K562 (cell line): ENCODE data around the gene NAPEPLD. TPM values are rescaled to one million over a fixed set of nuclear protein-coding genes. Genes with fewer than 3 reads are reported as not detected.

ENCODE experiments used
- ADNP ChIP-seq: fragments of 200-800 bp; sonication (Bioruptor generic); IDR thresholded peaks from 2 replicates; pipeline ENCODE4 v1.6.1; 2016; ENCODE audit warnings: missing genetic modification characterization, missing compliant biosample characterization
- ARID2 ChIP-seq: fragments of 450-650 bp; IDR thresholded peaks from 2 replicates; pipeline ENCODE4 v1.6.1; 2017; ENCODE audit warnings: antibody characterized with exemption, mild to moderate bottlenecking
- CHD2 ChIP-seq: IDR thresholded peaks from 2 replicates; pipeline ENCODE4 v1.6.1; 2011; ENCODE audit warnings: low read depth, low read length
- EHMT2 ChIP-seq: fragments of 450-650 bp; IDR thresholded peaks from 2 replicates; pipeline ENCODE4 v1.6.1; 2018; ENCODE audit warnings: antibody characterized with exemption
- GTF2E2 ChIP-seq: fragments of 200-800 bp; sonication (Bioruptor generic); IDR thresholded peaks from 2 replicates; pipeline ENCODE4 v1.6.1; 2016; ENCODE audit warnings: missing genetic modification characterization, missing compliant biosample characterization
- HMGN3 ChIP-seq: IDR thresholded peaks from 2 replicates; pipeline ENCODE4 v1.6.1; 2011; ENCODE audit warnings: borderline replicate concordance, low read depth, mild to moderate bottlenecking, mixed read lengths, low read length; ENCODE audit not compliant: insufficient read length; ENCODE audit errors: extremely low read depth
- HNRNPL ChIP-seq: fragments of 200-400 bp; formaldehyde crosslinking; IDR thresholded peaks from 2 replicates; pipeline ENCODE4 v1.6.1; 2017; ENCODE audit warnings: low read depth, mild to moderate bottlenecking, low read length
- LCOR ChIP-seq: sonication (generic); formaldehyde crosslinking; IDR thresholded peaks from 2 replicates; pipeline ENCODE4 v1.8.0; 2022; ENCODE audit warnings: mild to moderate bottlenecking, missing genetic modification reagents
- MAZ ChIP-seq, 2 experiments: fragments of 450-650 bp in 1 of 2; sonication (generic) in 1 of 2; formaldehyde crosslinking; IDR thresholded peaks in 1 of 2; conservative IDR thresholded peaks in 1 of 2; 2 replicates each; pipeline versions ENCODE4 v1.4.0 to v1.5.0; 2020; ENCODE audit warnings: mild to moderate bottlenecking in 1 of 2, missing genetic modification reagents in 1 of 2
- MECOM ChIP-seq: fragments of 250-450 bp; sonication (Bioruptor Pico); IDR thresholded peaks from 2 replicates; pipeline ENCODE4 v1.8.0; 2022; ENCODE audit warnings: inconsistent platforms
- NCOR1 ChIP-seq: fragments of 450-650 bp; IDR thresholded peaks from 2 replicates; pipeline ENCODE4 v1.6.1; 2016; ENCODE audit warnings: mild to moderate bottlenecking, moderate library complexity
- NR4A1 ChIP-seq, 2 experiments: fragments of 250-450 bp in 1 of 2; fragments of 450-650 bp in 1 of 2; sonication (Bioruptor Pico) in 1 of 2; IDR thresholded peaks; 2 replicates each; pipeline versions ENCODE4 v1.4.0 to v1.6.1; 2016 to 2020; ENCODE audit warnings: mild to moderate bottlenecking in 2 of 2, missing compliant biosample characterization in 1 of 2, missing genetic modification characterization in 1 of 2, moderate library complexity in 1 of 2
- RHOXF2B ChIP-seq: fragments of 250-450 bp; sonication (Bioruptor Pico); conservative IDR thresholded peaks from 2 replicates; pipeline ENCODE4 v1.5.1; 2021
- XRCC3 ChIP-seq: fragments of 450-650 bp; IDR thresholded peaks from 2 replicates; pipeline ENCODE4 v1.6.1; 2017; ENCODE audit warnings: mild to moderate bottlenecking, moderate library complexity
- ZNF232 ChIP-seq: sonication (generic); formaldehyde crosslinking; IDR thresholded peaks from 2 replicates; pipeline ENCODE4 v1.8.0; 2022; ENCODE audit warnings: mild to moderate bottlenecking, missing genetic modification reagents
- ZNF253 ChIP-seq: fragments of 250-450 bp; sonication (Bioruptor Pico); conservative IDR thresholded peaks from 2 replicates; pipeline ENCODE4 v1.6.1; 2021; ENCODE audit warnings: mild to moderate bottlenecking
- ZNF445 ChIP-seq: fragments of 250-450 bp; sonication (Bioruptor Pico); IDR thresholded peaks from 2 replicates; pipeline ENCODE4 v1.4.0; 2020; ENCODE audit warnings: low read depth, mild to moderate bottlenecking, moderate library complexity
- ZNF764 ChIP-seq: fragments of 250-450 bp; sonication (Bioruptor Pico); IDR thresholded peaks from 2 replicates; pipeline ENCODE4 v1.4.0; 2020; ENCODE audit warnings: low read depth, mild to moderate bottlenecking, moderate library complexity
- polyA plus RNA-seq, 8 experiments: library from polyadenylated mRNA; depleted of rRNA in 4 of 8; stranded (reverse) in 5 of 8; unstranded in 3 of 8; fragments of >200 nt; fragmentation: Nextera tagmentation in 2 of 8; fragmentation: Illumina TruSeq in 1 of 8; extraction: Ambion mirVana in 2 of 8; extraction: Trizol in 1 of 8; gene quantifications; 2 replicates each; pipeline versions ENCODE4 v1.2.1 to v1.2.3, GENCODE V29; 2011 to 2014; ENCODE audit warnings: inconsistent platforms in 1 of 8, missing spikeins in 1 of 8
- total RNA-seq, 7 experiments: library from RNA; depleted of rRNA in 6 of 7; stranded (reverse); fragments of >200 nt in 6 of 7; fragmentation: Illumina TruSeq in 2 of 7; extraction: Trizol in 2 of 7; gene quantifications; 2 replicates each; pipeline versions ENCODE4 v1.2.1 to v1.2.3, GENCODE V29; 2011 to 2021; ENCODE audit warnings: low replicate concordance in 1 of 7
- TF ChIP-seq, protein P1 (sequence below): sonication (generic); formaldehyde crosslinking; IDR thresholded peaks from 2 replicates; pipeline ENCODE4 v1.8.1; 2023; ENCODE audit warnings: mild to moderate bottlenecking, missing genetic modification reagents
- TF ChIP-seq, protein P2 (sequence below): IDR thresholded peaks from 2 replicates; pipeline ENCODE4 v1.6.1; 2011; ENCODE audit not compliant: insufficient read length; ENCODE audit errors: extremely low read depth
- TF ChIP-seq, protein P3 (sequence below): sonication (generic); formaldehyde crosslinking; IDR thresholded peaks from 2 replicates; pipeline ENCODE4 v1.8.0; 2022; ENCODE audit warnings: mild to moderate bottlenecking, missing genetic modification reagents, borderline replicate concordance
- TF ChIP-seq, protein P4 (sequence below): fragments of 250-450 bp; sonication (Bioruptor Pico); IDR thresholded peaks from 2 replicates; pipeline ENCODE4 v1.5.0; 2021; ENCODE audit warnings: mild to moderate bottlenecking, borderline replicate concordance

NAPEPLD gene
- total and polyA plus RNA-seq, 9 of the 15 experiments (the other 6 are each of a cell fraction or from before 2014, with no cell fraction given): 3.2 to 11.0 (median 7.5) TPM

DNA sequence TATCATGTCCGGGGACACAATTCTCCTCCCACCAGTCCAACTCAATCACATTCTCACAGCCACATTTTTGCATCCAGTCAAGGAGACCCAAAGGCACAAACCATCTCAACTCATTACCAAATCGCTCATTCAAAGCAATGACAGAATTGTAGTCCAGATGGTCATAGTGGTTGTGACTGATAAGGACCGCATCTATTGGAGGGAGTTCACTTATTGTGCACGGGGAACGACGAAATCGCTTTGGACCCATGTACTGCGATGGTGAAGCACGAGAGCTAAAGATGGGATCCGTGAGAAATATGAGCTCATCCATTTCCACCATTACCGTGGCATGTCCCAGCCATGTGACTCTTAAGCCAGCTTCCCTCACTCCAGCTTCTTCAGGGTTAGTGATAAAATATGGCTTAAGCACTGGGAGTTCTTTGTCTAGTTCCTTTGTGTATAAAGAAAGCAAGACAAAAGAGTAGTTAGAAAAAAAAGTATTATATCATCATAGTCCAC is 29.1 kb downstream of the NAPEPLD start (continued):
- TF ChIP-seq MECOM (CRISPR knock-in tag): 0 out of 2 replicates have a peak, but pooled peaks have one; percentile 37
- TF ChIP-seq, protein P1, sequence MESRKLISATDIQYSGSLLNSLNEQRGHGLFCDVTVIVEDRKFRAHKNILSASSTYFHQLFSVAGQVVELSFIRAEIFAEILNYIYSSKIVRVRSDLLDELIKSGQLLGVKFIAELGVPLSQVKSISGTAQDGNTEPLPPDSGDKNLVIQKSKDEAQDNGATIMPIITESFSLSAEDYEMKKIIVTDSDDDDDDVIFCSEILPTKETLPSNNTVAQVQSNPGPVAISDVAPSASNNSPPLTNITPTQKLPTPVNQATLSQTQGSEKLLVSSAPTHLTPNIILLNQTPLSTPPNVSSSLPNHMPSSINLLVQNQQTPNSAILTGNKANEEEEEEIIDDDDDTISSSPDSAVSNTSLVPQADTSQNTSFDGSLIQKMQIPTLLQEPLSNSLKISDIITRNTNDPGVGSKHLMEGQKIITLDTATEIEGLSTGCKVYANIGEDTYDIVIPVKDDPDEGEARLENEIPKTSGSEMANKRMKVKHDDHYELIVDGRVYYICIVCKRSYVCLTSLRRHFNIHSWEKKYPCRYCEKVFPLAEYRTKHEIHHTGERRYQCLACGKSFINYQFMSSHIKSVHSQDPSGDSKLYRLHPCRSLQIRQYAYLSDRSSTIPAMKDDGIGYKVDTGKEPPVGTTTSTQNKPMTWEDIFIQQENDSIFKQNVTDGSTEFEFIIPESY (CRISPR knock-in tag): peak; percentile 71
- TF ChIP-seq NR4A1 (CRISPR knock-in tag; IDR thresholded peaks at IDR 0.05): no peak
- peak; percentile 86 for TF ChIP-seq NR4A1 (tag; IDR thresholded peaks at IDR 0.05)
- no peak for TF ChIP-seq RHOXF2B (CRISPR knock-in tag)
- TF ChIP-seq, protein P2, sequence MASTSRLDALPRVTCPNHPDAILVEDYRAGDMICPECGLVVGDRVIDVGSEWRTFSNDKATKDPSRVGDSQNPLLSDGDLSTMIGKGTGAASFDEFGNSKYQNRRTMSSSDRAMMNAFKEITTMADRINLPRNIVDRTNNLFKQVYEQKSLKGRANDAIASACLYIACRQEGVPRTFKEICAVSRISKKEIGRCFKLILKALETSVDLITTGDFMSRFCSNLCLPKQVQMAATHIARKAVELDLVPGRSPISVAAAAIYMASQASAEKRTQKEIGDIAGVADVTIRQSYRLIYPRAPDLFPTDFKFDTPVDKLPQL: no peak
- no peak for TF ChIP-seq HNRNPL
- TF ChIP-seq ZNF445: no peak
- TF ChIP-seq EHMT2: peak; percentile 96
- TF ChIP-seq ZNF764: no peak
- peak; percentile 39; the same call in 1 of the 2 replicates for TF ChIP-seq CHD2
- no peak; the same call in 1 of the 2 replicates for TF ChIP-seq GTF2E2 (tag)
- TF ChIP-seq HMGN3: peak; percentile 79
- TF ChIP-seq, protein P3, sequence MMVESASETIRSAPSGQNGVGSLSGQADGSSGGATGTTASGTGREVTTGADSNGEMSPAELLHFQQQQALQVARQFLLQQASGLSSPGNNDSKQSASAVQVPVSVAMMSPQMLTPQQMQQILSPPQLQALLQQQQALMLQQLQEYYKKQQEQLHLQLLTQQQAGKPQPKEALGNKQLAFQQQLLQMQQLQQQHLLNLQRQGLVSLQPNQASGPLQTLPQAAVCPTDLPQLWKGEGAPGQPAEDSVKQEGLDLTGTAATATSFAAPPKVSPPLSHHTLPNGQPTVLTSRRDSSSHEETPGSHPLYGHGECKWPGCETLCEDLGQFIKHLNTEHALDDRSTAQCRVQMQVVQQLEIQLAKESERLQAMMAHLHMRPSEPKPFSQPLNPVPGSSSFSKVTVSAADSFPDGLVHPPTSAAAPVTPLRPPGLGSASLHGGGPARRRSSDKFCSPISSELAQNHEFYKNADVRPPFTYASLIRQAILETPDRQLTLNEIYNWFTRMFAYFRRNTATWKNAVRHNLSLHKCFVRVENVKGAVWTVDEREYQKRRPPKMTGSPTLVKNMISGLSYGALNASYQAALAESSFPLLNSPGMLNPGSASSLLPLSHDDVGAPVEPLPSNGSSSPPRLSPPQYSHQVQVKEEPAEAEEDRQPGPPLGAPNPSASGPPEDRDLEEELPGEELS (CRISPR knock-in tag): peak; percentile 93; the same call in 1 of the 2 replicates
- 0 out of 2 replicates have a peak, but pooled peaks have one; percentile 52 for TF ChIP-seq ZNF232
- peak; percentile 99 for TF ChIP-seq LCOR (CRISPR knock-in tag)
- TF ChIP-seq ARID2: no peak
- TF ChIP-seq XRCC3: no peak
- TF ChIP-seq MAZ (CRISPR knock-in tag; conservative IDR thresholded peaks at IDR 0.05 in 1 of 2, IDR thresholded peaks at IDR 0.05 in 1 of 2): peak in 1 of 2 experiments; percentile 68; a peak in 2 of 4 replicates
- TF ChIP-seq, protein P4, sequence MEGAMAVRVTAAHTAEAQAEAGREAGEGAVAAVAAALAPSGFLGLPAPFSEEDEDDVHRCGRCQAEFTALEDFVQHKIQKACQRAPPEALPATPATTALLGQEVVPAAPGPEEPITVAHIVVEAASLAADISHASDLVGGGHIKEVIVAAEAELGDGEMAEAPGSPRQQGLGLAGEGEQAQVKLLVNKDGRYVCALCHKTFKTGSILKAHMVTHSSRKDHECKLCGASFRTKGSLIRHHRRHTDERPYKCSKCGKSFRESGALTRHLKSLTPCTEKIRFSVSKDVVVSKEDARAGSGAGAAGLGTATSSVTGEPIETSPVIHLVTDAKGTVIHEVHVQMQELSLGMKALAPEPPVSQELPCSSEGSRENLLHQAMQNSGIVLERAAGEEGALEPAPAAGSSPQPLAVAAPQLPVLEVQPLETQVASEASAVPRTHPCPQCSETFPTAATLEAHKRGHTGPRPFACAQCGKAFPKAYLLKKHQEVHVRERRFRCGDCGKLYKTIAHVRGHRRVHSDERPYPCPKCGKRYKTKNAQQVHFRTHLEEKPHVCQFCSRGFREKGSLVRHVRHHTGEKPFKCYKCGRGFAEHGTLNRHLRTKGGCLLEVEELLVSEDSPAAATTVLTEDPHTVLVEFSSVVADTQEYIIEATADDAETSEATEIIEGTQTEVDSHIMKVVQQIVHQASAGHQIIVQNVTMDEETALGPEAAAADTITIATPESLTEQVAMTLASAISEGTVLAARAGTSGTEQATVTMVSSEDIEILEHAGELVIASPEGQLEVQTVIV (CRISPR knock-in tag): no peak
- TF ChIP-seq NCOR1: peak; percentile 97
- no peak for TF ChIP-seq ADNP (tag)
- no peak for TF ChIP-seq ZNF253
